ENCODE measurements around the gene CDC34. TPM values are rescaled to one million over a fixed set of nuclear protein-coding genes. Genes with fewer than 3 reads are reported as not detected.

CDC34 gene
- total RNA-seq (2014; rRNA removed; shearing (Covaris generic)), result 56.4 and 61.8 TPM in 2 replicates

GRCh38 chr19:531753-532560 lies at the start of gene CDC34:
Gene CDC34 (plus strand): TSS chr19:531760. CDS start chr19:531932, 172 bp downstream.
- DNase-seq (ENCODE audit: low read depth), result no peak

- peak; percentile 53 for DNase-seq (ENCODE audit: low read depth)
These were observed 49.1 kb upstream of the CDC34 start for GRCh38 chr19:482186-483041.

- DNase-seq (ENCODE audit: low read depth), result no peak
These were observed 48.1 kb upstream of the CDC34 start for GRCh38 chr19:483332-484072.

GRCh38 chr19:484494-484893 lies 47.1 kb upstream of the CDC34 start:
- DNase-seq (ENCODE audit: low read depth), result no peak

- no peak for DNase-seq (ENCODE audit: low read depth)
These were observed 46.5 kb upstream of the CDC34 start for GRCh38 chr19:485077-485476.

GRCh38 chr19:485583-486236 lies 45.9 kb upstream of the CDC34 start:
- DNase-seq (ENCODE audit: low read depth), result peak; percentile 45

GRCh38 chr19:488505-489417 lies 42.8 kb upstream of the CDC34 start:
- peak; percentile 93 for DNase-seq (ENCODE audit: low read depth)

- peak; percentile 25 for DNase-seq (ENCODE audit: low read depth)
These were observed 42.0 kb upstream of the CDC34 start for GRCh38 chr19:489418-490196.

GRCh38 chr19:491146-491741 lies 40.3 kb upstream of the CDC34 start:
- DNase-seq (ENCODE audit: low read depth), result no peak

GRCh38 chr19:492091-492531 lies 39.4 kb upstream of the CDC34 start:
- DNase-seq (ENCODE audit: low read depth), result no peak

GRCh38 chr19:493391-494170 lies 38.0 kb upstream of the CDC34 start:
- DNase-seq (ENCODE audit: low read depth), result no peak

- no peak for DNase-seq (ENCODE audit: low read depth)
These were observed 37.1 kb upstream of the CDC34 start for GRCh38 chr19:494171-495080.

GRCh38 chr19:495081-495401 lies 36.5 kb upstream of the CDC34 start:
- no peak for DNase-seq (ENCODE audit: low read depth)

- DNase-seq (ENCODE audit: low read depth), result peak; percentile 64
These were observed 36.0 kb upstream of the CDC34 start for GRCh38 chr19:495402-496111.

GRCh38 chr19:496112-496665 lies 35.4 kb upstream of the CDC34 start, which contains the start of gene MADCAM1:
Gene MADCAM1 (plus strand): TSS chr19:496486. CDS start chr19:496500, 14 bp downstream.
- DNase-seq (ENCODE audit: low read depth), result no peak

GRCh38 chr19:496986-497385 lies 34.6 kb upstream of the CDC34 start:
- DNase-seq (ENCODE audit: low read depth), result no peak
